Measurements from ENCODE around the gene CMIP. TPM values are rescaled to one million over a fixed set of nuclear protein-coding genes. Genes with fewer than 3 reads are reported as not detected.
A peak's percentile ranks its signal among the peaks of the same experiment; 100 is the strongest.

Gene CMIP
- total RNA-seq, 4 donors from 2014 or later, result 16.7 to 104 (median 43.6) TPM

- intact Hi-C loops (cut with DNase I; ENCODE audit: low total_unique reads), result no loop called here
- H3K27ac ChIP-seq, result peak overlapping the region in 1 of 2 donors; percentile 75
- no peak for DNase-seq
- H3K36me3 ChIP-seq, result no peaks in the 10 kb centered on the region
- peaks cover 0 to 6% of the 10 kb centered on the region in 2 donors for H3K4me1 ChIP-seq
- no peaks in the 10 kb centered on the region for H3K27me3 ChIP-seq
- TF ChIP-seq POLR2A (IDR thresholded peaks at IDR 0.05), result no peak
- no peak for TF ChIP-seq CTCF (IDR thresholded peaks at IDR 0.05)
- no peak overlapping the region for H3K4me3 ChIP-seq
- H3K9me3 ChIP-seq, result no peaks in the 10 kb centered on the region
Measured at GRCh38 chr16:81495321-81496234, 51.0 kb downstream of the CMIP start.

- no peaks in the 10 kb centered on the region for H3K27me3 ChIP-seq
- no peak overlapping the region for H3K27ac ChIP-seq
- no peak for DNase-seq
- no peaks in the 10 kb centered on the region for H3K9me3 ChIP-seq
- no peaks in the 10 kb centered on the region for H3K36me3 ChIP-seq
- intact Hi-C loops (cut with DNase I; ENCODE audit: low total_unique reads), result no loop called here
- TF ChIP-seq CTCF (IDR thresholded peaks at IDR 0.05), result no peak
- no peak for TF ChIP-seq POLR2A (IDR thresholded peaks at IDR 0.05)
- no peak overlapping the region for H3K4me3 ChIP-seq
- peaks cover 0 to 6% of the 10 kb centered on the region in 2 donors for H3K4me1 ChIP-seq
Measured at GRCh38 chr16:81496321-81496720, 51.7 kb downstream of the CMIP start.

DNA sequence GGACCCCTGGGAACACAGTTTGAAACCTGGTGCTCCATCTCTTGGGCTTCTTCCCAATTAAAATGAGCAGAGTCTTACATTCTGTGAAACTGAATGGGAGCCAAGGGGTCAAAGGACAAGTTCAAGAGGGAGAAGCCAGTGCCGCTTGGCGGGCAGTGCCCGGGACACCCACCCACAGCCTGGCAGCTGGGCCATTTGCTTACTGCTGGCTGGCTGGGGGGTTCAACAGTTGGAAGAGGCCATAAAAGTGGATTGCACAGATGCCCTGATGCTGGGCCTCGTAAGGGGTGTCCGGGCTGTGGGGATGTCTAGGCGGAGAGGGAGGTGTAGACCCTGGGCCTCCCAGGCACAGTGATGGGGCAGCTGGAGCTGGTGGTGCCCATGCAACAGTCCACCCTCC is 52.1 kb downstream of the CMIP start:
- Histone ChIP-seq H3K9me3 (no peaks in the 10 kb centered on the region), H3K27ac (no peak overlapping the region), H3K4me3 (no peak overlapping the region), H3K4me1 (peaks cover 0 to 6% of the 10 kb centered on the region in 2 donors), H3K27me3 (no peaks in the 10 kb centered on the region), H3K36me3 (no peaks in the 10 kb centered on the region)
- intact Hi-C loops (cut with DNase I; ENCODE audit: low total_unique reads), result no loop called here
- DNase-seq, result no peak
- TF ChIP-seq POLR2A (IDR thresholded peaks at IDR 0.05) (no peak), CTCF (IDR thresholded peaks at IDR 0.05) (no peak)

- DNase-seq, result no peak
- Histone ChIP-seq H3K27me3 (no peaks in the 10 kb centered on the region), H3K36me3 (no peaks in the 10 kb centered on the region), H3K4me3 (no peak overlapping the region), H3K4me1 (peaks cover 0 to 6% of the 10 kb centered on the region in 2 donors), H3K9me3 (no peaks in the 10 kb centered on the region), H3K27ac (no peak overlapping the region)
- intact Hi-C loops (cut with DNase I; ENCODE audit: low total_unique reads), result no loop called here
- TF ChIP-seq POLR2A (IDR thresholded peaks at IDR 0.05) (no peak), CTCF (IDR thresholded peaks at IDR 0.05) (no peak)
Measured at GRCh38 chr16:81497690-81498089, 53.1 kb downstream of the CMIP start.

- no peaks in the 10 kb centered on the region for H3K27me3 ChIP-seq
- DNase-seq, result no peak
- intact Hi-C loops (cut with DNase I; ENCODE audit: low total_unique reads), result no loop called here
- TF ChIP-seq CTCF (IDR thresholded peaks at IDR 0.05), result no peak
- no peak for TF ChIP-seq POLR2A (IDR thresholded peaks at IDR 0.05)
- H3K27ac ChIP-seq, result no peak overlapping the region
- no peaks in the 10 kb centered on the region for H3K36me3 ChIP-seq
- H3K4me1 ChIP-seq, result peaks cover 0 to 6% of the 10 kb centered on the region in 2 donors
- H3K4me3 ChIP-seq, result no peak overlapping the region
- no peaks in the 10 kb centered on the region for H3K9me3 ChIP-seq
Measured at GRCh38 chr16:81498351-81498750, 53.7 kb downstream of the CMIP start.
